Adrenal gland (tissue), 5 donors: ENCODE results near the gene CBLL1.

ENCODE experiments used
- CTCF ChIP-seq, 6 experiments: fragments of 450-650 bp in 4 of 6; fragments of 200-600 bp in 2 of 6; sonication (generic) in 1 of 6; IDR thresholded peaks; 1 replicate in 5 of 6; 2 replicates in 1 of 6; pipeline versions ENCODE4 v1.5.1 to v1.8.0; 2016 to 2021; ENCODE audit warnings: antibody characterized with exemption in 6 of 6, mild to moderate bottlenecking in 2 of 6, moderate library complexity in 1 of 6
- POLR2A ChIP-seq, 2 donors: fragments of 450-650 bp; IDR thresholded peaks; one replicate each; pipeline ENCODE4 v1.6.1; 2017; ENCODE audit warnings: antibody characterized with exemption in 2 of 2, mild to moderate bottlenecking in 2 of 2, moderate library complexity in 1 of 2
- donor health status: DM: no; HTN: no; CAD: no.

- no peak for TF ChIP-seq CTCF (IDR thresholded peaks at IDR 0.05)
- no peak for TF ChIP-seq POLR2A (IDR thresholded peaks at IDR 0.05)
These were observed 2.1 kb downstream of the CBLL1 start for GRCh38 chr7:107746006-107746405.
